Loucy (cell line): ENCODE results near the gene KRTAP24-1.

Experiments used
- EZH2phosphoT487 ChIP-seq: fragments of 200-600 bp; IDR thresholded peaks from 2 replicates; pipeline ENCODE4 v1.6.1; 2018; ENCODE audit warnings: antibody characterized with exemption, mild to moderate bottlenecking, moderate library complexity, borderline replicate concordance
- TF ChIP-seq, protein P1 (sequence below): fragments of 200-600 bp; sonication (generic); conservative IDR thresholded peaks from 2 replicates; pipeline ENCODE4 v1.5.1; 2014; ENCODE audit warnings: mild to moderate bottlenecking, antibody characterized with exemption, low read length

DNA sequence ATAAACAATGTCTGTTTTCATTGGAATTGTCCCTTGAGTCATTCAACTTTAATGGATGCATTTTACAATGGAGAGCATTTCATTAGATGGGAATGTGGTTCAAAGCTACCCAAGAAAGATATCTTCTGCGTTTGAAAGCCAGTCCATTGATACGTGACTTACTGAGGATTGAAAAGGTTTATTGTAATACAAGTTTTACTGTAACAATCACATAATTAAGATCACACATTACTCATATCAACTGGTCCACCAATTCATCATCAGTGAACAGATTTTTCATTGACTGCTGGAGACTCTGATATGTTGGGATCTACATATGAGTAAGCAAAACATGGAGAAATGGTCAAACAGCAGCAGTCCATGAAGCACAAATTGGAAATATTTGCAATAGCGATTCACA, 32.8 kb downstream of the KRTAP24-1 start:
- TF ChIP-seq, protein P1, sequence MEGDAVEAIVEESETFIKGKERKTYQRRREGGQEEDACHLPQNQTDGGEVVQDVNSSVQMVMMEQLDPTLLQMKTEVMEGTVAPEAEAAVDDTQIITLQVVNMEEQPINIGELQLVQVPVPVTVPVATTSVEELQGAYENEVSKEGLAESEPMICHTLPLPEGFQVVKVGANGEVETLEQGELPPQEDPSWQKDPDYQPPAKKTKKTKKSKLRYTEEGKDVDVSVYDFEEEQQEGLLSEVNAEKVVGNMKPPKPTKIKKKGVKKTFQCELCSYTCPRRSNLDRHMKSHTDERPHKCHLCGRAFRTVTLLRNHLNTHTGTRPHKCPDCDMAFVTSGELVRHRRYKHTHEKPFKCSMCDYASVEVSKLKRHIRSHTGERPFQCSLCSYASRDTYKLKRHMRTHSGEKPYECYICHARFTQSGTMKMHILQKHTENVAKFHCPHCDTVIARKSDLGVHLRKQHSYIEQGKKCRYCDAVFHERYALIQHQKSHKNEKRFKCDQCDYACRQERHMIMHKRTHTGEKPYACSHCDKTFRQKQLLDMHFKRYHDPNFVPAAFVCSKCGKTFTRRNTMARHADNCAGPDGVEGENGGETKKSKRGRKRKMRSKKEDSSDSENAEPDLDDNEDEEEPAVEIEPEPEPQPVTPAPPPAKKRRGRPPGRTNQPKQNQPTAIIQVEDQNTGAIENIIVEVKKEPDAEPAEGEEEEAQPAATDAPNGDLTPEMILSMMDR: no peak
- no peak for TF ChIP-seq EZH2phosphoT487
